Cardiac muscle cell (in vitro differentiated cells and primary cell): ENCODE results near the gene PHYH. TPM values are rescaled to one million over a fixed set of nuclear protein-coding genes. Genes with fewer than 3 reads are reported as not detected.
A peak's percentile ranks its signal among the peaks of the same experiment; 100 is the strongest.
"Not testable (repeated sequence)": the region's sequence is repeated elsewhere in the genome, so short reads cannot be mapped to it uniquely, and the experiment has no call there.

Source experiments
- DNase-seq, 2 donors: peaks; one replicate each; pipeline versions ENCODE4 v3.0.0 to v3.0.0-alpha.2; 2010 to 2017; ENCODE audit warnings: low read depth in 1 of 2, low spot score in 1 of 2
- H3K27ac ChIP-seq: fragments of 200-600 bp; sonication (generic); 2 replicates; pipeline ENCODE4 v1.5.1; 2016
- H3K27me3 ChIP-seq: fragments of 200-600 bp; sonication (generic); 2 replicates; pipeline ENCODE4 v1.6.0; 2016; ENCODE audit warnings: control low read depth
- H3K36me3 ChIP-seq: fragments of 200-600 bp; sonication (generic); 2 replicates; pipeline ENCODE4 v1.5.1; 2016; ENCODE audit warnings: control low read depth
- H3K4me1 ChIP-seq: fragments of 200-600 bp; sonication (generic); 2 replicates; pipeline ENCODE4 v1.8.1; 2017; ENCODE audit warnings: low read depth, mild to moderate bottlenecking, mixed run types
- H3K4me3 ChIP-seq: fragments of 200-600 bp; sonication (generic); 2 replicates; pipeline ENCODE4 v1.5.1; 2016; ENCODE audit warnings: mild to moderate bottlenecking
- H3K9me3 ChIP-seq: fragments of 200-600 bp; sonication (generic); 2 replicates; pipeline ENCODE4 v1.5.1; 2017; ENCODE audit warnings: low read depth, mild to moderate bottlenecking, control low read depth
- CTCF ChIP-seq: IDR thresholded peaks from 2 replicates; pipeline ENCODE4 v1.5.1; 2012; ENCODE audit warnings: low read depth, mild to moderate bottlenecking, low read length
- polyA plus RNA-seq: library from polyadenylated mRNA; unstranded; fragments of >200 nt; fragmentation: Nextera tagmentation; extraction: Ambion mirVana; gene quantifications from 2 replicates; pipeline ENCODE4 v1.2.1, GENCODE V29; 2016
- total RNA-seq: library from RNA; depleted of rRNA; stranded (reverse); fragments of >200 nt; gene quantifications from 2 replicates; pipeline ENCODE4 v1.2.3, GENCODE V29; 2016

Gene PHYH
- total and polyA plus RNA-seq, 2 experiments from 2014 or later: 26.4 to 40.9 TPM

- peak in 1 of 2 donors; percentile 52 for DNase-seq
- TF ChIP-seq CTCF: peak; percentile 33
- no peaks in the 10 kb centered on the region for H3K9me3 ChIP-seq
- no peaks in the 10 kb centered on the region for H3K27me3 ChIP-seq
- no peaks in the 10 kb centered on the region for H3K4me1 ChIP-seq
- no peak overlapping the region for H3K27ac ChIP-seq
- H3K36me3 ChIP-seq: peaks cover 3% of the 10 kb centered on the region
- H3K4me3 ChIP-seq: no peak overlapping the region
Measured at GRCh38 chr10:13276749-13277365, 23.0 kb downstream of the PHYH start.

GRCh38 chr10:13276146-13276545 lies 23.7 kb downstream of the PHYH start:
- not testable (repeated sequence) for H3K4me3 ChIP-seq, H3K36me3 ChIP-seq, H3K27ac ChIP-seq, H3K27me3 ChIP-seq, H3K4me1 ChIP-seq, DNase-seq, H3K9me3 ChIP-seq

- H3K27ac ChIP-seq: no peak overlapping the region
- no peak for TF ChIP-seq CTCF
- no peaks in the 10 kb centered on the region for H3K27me3 ChIP-seq
- no peaks in the 10 kb centered on the region for H3K9me3 ChIP-seq
- no peaks in the 10 kb centered on the region for H3K36me3 ChIP-seq
- no peaks in the 10 kb centered on the region for H3K4me1 ChIP-seq
- H3K4me3 ChIP-seq: no peak overlapping the region
- peak in 1 of 2 donors; percentile 75 for DNase-seq
Measured at GRCh38 chr10:13272164-13272571, 27.7 kb downstream of the PHYH start.

GRCh38 chr10:13271552-13272163 lies 28.2 kb downstream of the PHYH start:
- H3K4me3 ChIP-seq: no peak overlapping the region
- H3K9me3 ChIP-seq: no peaks in the 10 kb centered on the region
- H3K27me3 ChIP-seq: no peaks in the 10 kb centered on the region
- H3K4me1 ChIP-seq: no peaks in the 10 kb centered on the region
- no peaks in the 10 kb centered on the region for H3K36me3 ChIP-seq
- H3K27ac ChIP-seq: no peak overlapping the region
- peak; percentile 25 to 29 for DNase-seq
- TF ChIP-seq CTCF: peak; percentile 62

GRCh38 chr10:13270877-13271551 lies 28.9 kb downstream of the PHYH start:
- Histone ChIP-seq H3K36me3 (no peaks in the 10 kb centered on the region), H3K27me3 (no peaks in the 10 kb centered on the region), H3K27ac (no peak overlapping the region), H3K9me3 (no peaks in the 10 kb centered on the region), H3K4me1 (no peaks in the 10 kb centered on the region), H3K4me3 (no peak overlapping the region)
- DNase-seq: peak in 1 of 2 donors; percentile 46
- no peak for TF ChIP-seq CTCF

- H3K27me3 ChIP-seq: no peaks in the 10 kb centered on the region
- H3K27ac ChIP-seq: no peak overlapping the region
- TF ChIP-seq CTCF: no peak
- no peak overlapping the region for H3K4me3 ChIP-seq
- H3K9me3 ChIP-seq: no peaks in the 10 kb centered on the region
- H3K36me3 ChIP-seq: no peaks in the 10 kb centered on the region
- H3K4me1 ChIP-seq: no peaks in the 10 kb centered on the region
- peak in 1 of 2 donors; percentile 55 for DNase-seq
Measured at GRCh38 chr10:13268841-13269240, 31.0 kb downstream of the PHYH start.
